ENCODE measurements around the gene TIGD6.
"Not testable (repeated sequence)": the region's sequence is repeated elsewhere in the genome, so short reads cannot be mapped to it uniquely, and the experiment has no call there.

The TIGD6 gene

DNA sequence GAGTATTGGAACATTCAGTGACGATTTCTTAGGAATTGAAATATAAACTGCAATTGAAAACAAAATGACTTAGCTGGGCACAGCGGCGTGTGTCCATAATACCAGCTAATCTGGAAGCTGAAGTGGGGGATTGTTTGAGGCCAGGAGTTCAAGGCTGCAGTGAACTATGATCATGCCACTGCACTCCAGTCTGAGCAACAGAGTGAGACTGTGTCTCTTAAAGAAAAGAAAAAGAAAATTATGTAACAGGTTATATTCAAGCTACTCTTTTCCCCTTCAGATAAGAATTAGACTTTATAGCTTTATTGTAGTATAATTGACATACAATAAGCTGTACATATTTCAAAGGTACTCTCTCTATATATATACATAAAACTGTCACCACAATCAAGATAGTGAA is 33.5 kb downstream of the TIGD6 start:
- no peak for DNase-seq

DNA sequence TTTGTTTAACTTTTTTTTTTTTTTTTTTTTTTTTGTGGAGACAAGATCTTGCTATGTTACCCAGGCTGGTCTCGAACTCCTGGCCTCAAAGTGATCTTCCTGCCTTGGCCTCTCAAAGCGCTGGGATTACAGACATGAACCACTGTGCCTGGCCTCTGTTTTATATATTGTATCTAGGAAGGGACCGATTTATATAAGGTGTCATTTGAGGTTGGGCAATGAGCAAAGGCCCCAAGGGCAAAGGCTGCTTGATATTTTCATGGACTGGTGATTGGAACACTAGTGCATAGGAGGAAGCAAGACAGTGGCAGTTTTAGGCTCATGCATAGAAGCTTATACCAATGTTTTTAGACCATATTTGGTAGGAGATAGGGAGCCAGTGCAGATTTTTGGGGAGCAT is 36.7 kb downstream of the TIGD6 start:
- no peak for DNase-seq

DNA sequence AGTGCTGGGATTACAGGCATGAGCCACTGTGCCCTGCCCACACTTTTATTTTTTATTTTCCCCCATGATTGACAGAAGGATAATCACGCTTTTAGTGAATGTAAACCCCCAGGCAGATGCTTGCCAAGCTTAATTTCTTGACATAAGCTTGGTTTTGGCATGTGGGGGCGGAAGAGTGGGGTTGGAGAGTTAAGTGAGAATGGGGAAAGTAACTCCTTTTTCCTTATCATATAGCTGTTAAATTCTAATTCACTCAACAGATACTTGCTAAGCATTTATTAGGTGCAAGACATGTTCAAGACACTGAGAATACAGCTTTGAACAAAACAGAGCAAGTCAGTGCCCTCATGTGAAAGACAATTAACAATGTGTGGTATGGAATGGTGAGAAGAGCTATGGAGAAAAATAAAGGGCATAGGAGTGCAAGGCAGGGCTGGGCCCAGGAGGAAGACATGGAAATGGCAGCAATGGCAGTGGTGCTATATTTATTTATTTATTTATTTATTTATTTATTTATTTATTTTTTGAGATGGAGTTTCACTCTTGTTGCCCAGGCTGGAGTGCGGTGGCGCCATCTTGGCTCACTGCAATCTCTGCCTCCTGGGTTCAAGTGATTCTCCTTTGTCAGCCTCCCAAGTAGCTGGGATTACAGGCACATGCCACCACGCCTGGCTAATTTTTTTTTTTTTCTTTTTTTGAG is 37.7 kb downstream of the TIGD6 start:
- no peak for DNase-seq

DNA sequence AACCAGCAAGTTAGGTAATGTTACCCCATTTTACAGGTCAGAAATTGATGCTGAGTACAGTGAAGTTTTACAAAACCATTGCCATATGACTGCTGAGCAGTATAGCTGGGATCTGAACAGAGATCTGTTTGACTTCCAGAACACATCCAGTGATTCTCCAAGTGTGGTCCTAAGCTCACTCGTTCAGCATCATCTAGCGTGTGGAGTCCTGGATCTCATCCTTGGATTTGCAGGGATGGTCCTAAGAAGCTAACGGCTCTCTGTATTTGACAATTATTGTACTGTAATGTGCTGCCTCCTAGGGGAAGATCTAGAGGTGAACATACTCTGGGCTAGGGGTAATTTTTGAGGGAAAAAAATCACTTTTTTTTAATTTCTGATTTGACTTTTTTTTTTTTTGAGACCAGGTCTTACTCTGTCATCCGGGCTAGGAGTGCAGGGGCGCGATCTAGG is 38.5 kb downstream of the TIGD6 start:
- DNase-seq: peak; percentile 21

DNA sequence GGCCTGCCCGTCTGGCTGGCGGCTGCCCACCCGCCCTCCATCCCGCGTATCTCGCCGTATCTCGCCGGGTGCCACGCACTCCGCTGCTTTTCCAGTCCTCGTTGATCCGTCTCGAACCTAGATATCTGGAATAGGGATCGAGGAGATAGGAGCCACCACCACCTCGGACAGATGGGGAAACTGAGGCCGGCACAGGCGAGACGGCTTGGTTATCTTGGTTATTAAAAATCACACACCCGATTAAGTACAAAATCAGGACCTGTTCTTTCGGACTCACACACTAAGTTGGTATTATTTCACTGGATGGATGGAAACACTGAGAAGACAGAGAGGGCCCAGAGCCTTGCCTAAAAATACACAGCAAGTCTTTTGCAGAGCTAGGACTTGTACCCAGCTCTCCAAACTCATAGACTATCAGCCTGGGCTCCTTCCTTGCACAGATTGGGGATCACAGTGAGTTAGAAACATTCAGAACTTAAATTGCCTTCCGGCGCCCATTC is 39.2 kb downstream of the TIGD6 start:
- no peak for DNase-seq

DNA sequence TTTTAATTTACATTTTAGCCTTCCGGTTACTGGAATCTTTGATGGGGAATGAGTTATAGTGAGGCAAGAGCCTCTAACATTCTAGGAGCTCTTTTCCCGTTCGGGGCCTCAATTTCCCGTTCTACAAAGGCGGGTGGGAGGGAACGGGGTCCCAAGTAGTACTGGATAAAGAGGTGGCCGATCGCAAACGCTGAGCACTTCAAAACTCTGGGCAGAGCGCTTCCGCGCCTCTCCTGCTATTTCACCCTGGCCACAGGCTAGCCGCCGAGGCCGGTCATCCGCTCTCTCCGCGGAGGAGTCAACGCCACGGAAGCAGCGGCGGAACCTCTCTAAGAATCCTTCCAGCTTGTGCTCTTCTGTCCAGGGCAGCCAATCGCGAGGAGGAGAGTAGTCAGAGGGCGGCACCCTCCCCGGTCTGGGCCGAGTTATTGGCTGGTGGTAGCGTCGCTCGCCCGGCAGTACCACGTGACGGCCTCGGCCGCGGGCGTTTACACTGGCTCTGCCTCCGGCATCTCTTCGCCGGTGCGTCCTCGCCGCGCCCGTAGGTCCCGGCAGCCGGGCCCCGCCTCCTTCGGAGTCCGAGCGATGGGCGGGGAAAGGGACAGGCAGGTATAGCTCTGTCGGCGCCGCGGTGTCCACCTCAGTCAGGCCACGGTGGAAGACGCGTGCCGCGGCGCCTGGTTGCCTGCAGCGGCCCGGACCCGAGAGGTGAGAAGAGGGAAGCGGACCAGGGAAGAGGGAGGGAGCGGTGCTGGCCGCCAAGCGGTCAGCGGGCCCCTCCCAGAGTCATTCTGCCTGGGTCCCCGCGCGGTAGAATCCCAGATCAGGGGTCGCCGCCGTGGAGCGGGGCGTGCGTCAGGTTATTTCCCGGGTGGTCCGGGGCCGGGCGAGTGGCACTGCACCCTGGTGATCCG is 39.9 kb downstream of the TIGD6 start, which contains the start of gene SLC26A2:
Gene SLC26A2 (plus strand): TSS at position 487 of the 914 bp plus-strand sequence. CDS start 16,895 bp downstream, outside the sequence.
- peak; percentile 96 for DNase-seq

DNA sequence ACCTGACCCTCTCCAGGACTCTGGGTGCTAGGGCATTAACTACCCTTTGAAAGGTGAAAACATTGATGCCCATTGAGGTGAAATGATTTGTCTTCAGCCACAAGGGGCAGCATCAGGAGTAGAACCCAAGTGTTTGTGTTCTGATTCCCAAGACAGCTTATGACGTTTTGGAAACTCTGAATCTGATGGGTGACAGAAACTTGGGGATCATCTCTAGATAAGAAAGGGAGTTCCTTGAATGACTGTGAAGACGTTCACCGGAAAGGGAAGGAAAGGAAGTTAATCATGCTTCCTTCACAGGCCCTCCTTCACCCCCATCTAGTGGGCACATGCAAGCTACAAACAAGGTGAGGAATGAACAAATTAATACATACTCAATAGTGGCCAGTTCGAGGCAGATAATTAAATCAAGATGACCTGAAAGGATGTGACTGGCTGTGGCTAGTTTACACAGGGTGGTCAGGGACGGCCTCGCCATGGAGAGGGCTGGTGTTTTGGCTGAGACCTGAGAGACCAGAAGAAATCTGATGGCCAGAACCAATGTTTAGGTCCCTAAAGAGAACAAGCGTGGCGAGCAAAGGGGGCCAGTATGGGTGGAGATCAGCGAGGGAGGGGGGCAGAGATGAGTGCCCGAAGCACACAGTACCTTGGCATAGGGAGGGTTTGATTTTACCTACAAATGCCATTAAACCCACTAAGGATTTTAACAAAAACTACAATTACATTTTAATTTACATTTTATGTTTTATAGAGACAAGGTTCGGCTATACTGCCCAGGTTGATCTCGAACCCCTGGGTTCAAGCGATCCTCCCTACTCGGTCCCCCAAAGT is 40.8 kb downstream of the TIGD6 start:
- DNase-seq: no peak

DNA sequence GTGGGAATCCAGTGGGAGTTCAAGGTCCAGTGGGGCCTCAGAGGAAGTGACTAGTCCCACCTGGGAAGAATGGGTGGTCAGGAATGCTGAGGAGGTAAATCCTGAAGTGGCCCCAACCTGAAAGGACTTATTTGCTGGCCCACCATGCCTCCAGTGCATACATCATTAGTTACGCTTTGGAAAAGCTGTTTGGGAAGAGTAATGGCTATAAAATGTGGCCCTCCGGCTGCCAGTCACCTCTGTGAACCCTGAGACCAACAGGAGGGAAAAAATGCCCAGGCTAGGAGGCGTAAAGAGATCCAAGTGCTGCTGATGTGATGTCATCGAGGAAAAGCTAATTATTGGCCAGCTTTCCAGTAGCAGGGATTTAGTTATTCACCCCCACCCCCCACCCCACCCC is 42.6 kb downstream of the TIGD6 start:
- DNase-seq: no peak

DNA sequence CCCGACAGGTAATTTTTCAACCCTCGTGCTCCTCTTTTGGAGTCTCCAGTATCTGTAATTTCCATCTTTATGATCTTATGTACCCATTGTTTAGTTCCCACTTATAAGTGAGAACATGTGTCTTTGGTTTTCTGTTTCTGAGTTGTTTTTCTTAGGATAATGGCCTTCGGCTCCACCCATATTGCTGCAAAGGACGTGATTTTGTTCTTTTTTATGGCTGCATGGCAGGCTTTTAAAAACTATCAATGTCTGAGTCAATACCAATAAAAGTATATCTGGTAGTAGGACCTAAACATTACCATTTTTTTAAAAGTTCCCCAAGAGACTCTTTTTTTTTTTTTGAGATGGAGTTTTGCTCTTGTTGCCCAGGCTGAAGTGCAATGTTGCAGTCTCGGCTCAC is 43.8 kb downstream of the TIGD6 start:
- no peak for DNase-seq

DNA sequence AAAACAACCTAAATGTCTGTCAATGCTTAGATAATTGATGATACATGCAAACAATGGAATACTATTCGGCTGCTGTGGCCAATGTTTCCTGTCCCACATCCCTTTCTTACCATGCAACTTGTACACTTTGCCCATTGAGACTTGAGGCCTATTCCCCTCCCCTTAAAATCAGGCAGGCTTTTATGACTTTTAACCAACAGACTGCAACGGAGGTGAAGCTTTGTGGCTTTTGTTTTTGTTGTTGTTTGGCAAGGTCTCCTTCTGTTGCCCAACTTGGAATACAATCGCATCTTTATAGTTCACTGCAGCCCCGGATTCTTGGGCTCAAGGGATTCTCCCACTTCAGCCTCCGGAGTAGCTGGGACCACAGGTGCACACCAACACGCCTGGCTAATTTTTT is 45.7 kb downstream of the TIGD6 start:
- no peak for DNase-seq

DNA sequence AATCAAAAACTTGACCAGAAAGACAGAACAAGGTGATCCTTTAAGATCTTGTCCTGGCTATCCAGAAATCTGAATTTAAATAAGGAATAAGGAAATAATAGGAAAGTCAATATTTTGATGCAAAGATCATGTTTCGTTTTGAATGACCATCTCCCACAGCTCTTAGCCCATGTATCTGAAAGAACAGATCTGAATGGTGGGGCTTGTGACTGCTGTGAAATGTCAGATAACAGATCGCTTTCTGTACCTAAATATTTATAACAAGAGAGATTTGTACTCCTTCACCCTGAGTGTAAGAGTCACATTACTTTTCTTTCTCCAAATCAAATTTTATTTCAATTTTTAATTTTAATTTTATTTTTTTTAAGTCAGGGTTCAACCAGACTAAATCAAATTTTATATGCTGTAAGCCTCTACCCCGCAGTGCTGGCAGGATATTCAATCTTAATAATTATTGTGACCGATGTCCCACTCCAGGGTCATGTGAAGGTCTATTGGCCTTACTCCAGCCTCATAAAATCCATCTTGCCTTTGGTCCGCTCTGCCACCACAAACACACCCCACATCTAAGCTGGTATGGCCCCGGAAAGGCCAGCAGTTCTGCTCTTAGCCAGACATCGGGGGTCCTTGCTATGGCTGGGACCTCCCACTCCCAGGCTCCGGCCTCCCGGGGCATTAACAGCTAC is 46.9 kb downstream of the TIGD6 start:
- no peak for DNase-seq

DNA sequence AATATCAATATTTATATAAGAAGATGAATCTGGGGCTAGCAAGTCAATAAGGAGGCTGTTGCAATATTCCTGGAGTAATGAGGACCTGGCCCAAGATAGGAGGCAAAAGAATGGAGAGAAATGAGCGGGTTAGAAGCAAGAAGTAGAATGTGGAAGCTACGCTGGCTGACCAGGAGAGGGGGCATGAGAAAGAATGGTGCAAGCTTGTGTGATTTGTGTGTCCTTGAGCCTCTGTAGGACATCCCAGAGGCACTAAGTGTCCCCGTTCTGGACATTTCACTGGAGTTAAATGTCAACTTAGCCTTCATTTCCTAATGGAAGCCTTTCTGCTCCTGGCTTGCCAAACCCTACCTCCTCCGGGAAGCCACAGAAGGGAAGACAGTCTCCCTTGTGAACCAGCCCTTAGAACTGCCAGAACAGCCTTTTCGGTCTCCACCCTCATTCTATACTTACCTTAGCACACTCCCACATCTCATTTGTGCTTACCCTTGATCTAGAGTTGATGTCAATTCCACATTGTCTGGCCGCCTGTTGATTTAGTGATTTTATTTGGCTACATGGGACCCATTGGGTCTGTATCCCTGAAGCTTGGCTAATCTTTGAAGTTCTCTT is 49.2 kb downstream of the TIGD6 start:
- DNase-seq: no peak

DNA sequence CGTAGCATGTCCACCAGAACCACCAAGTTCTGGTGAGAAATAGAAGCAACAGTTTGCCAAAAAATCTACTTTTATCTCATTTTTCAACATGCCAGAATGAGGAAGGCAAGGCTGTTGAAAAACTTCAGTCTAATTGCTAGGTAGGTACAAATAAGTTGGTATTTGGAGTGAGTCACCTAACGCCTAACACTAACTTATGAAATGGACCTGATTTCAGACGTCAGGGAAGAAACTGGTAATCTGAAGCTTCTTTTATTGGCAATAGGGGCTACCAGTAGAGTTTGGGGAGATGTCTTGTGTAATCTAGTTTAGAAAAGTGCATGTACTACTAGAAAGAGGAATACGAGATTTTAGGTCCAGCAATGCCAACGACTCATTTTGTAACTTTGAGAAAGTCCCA is 51.5 kb downstream of the TIGD6 start:
- no peak for DNase-seq

DNA sequence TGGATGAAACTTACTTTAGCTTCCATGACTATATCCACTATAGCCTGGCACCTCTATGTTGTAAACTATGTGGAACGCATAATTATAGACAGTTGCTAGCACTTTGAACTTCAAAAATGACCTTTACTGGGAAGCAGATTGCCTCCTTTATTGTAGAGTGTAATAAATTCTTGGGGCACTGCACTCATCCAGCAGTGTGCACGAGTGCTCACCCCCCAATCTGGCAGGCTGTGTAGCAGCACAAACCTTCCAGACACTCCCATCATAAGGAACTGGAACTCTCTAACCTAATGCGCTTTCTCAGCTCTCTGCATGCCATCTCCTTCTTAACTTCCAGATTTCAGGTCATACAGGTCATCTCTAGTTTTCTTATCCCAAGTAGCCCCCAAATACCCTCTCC is 54.3 kb downstream of the TIGD6 start:
- no peak for DNase-seq

DNA sequence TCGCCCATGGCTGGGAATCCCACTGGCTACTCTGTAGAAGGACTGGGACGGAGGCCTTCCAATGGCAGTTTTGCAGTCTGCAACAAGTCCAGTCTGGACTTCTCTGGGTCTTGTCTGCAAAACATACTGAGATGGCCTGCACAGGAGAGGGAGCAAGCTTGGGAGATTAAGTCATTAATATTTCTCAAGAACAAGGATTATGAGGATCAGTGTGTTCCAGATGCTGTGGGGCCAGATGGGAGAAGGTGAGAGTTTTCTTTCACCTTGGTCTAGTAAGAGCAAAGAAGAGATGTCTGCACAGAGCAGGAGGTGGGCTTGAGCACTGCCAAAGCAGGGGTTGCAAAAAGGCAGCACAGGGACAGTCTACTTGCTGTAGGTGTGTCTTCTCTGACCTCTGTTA is 55.8 kb downstream of the TIGD6 start, which contains the start of gene PDE6A:
Gene PDE6A (minus strand): TSS at position 128 of the 400 bp plus-strand sequence. CDS start 120 bp downstream, at position 8.
- DNase-seq: no peak

DNA sequence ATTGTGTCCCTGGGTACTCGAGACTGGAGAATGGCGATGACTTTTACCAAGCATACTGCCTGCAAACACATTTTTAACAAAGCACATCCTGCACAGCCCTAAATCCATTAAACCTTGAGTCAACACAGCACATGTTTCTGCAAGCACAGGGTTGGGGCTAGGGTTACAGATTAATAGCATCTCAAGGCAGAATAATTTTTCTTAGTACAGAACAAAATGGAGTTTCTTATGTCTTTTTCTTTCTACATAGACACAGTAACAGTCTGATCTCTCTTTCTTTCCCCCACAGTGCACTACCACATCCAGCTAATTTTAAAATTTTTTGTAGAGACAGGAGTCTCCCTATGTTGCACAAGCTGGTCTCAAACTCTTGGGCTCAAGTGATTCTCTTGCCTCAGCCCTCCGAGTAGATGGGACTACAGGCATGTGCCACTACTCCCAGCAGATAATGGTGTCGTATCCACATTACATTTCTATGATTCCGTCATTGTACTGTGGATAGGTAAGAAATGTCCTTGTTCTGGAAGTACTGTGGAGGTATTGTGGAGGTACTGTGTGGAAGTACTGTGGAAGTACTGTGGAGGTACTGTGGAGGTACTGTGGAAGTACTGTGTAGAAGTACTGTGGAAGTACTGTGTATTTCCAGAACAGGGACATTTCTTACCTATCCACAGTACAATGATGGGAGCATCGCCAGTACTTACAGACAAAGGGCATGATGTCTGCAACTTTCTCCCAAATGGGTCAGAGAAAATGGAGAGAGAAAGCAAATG is 57.1 kb downstream of the TIGD6 start:
- not testable (repeated sequence) for DNase-seq
